NOMO-1 treated with DMSO at 0.1 percent for 48 hours (cell line): ENCODE data around the gene MYOG.

Experiments
- DNase-seq: peaks from one replicate; lab custom pipeline; 2025; ENCODE audit not compliant: unreplicated experiment; lab: John Stamatoyannopoulos, UW

Gene MYOG

GRCh38 chr1:203085528-203086406, at the start of gene MYOG:
Gene MYOG (minus strand): TSS chr1:203086012. CDS start chr1:203085961, 51 bp downstream.
- no peak for DNase-seq

- DNase-seq, result no peak
Measured at GRCh38 chr1:203133970-203134725, 48.3 kb upstream of the MYOG start.

- DNase-seq, result no peak
Measured at GRCh38 chr1:203131548-203132200, 45.9 kb upstream of the MYOG start.

GRCh38 chr1:203130358-203130985, 44.7 kb upstream of the MYOG start:
- DNase-seq, result no peak

GRCh38 chr1:203129501-203130231, 43.9 kb upstream of the MYOG start:
- DNase-seq, result peak; percentile 24

GRCh38 chr1:203128716-203129500, 43.1 kb upstream of the MYOG start:
- no peak for DNase-seq

GRCh38 chr1:203128431-203128715, 42.6 kb upstream of the MYOG start:
- no peak for DNase-seq

GRCh38 chr1:203127666-203128430, 42.0 kb upstream of the MYOG start, which contains the start of gene ADORA1:
Gene ADORA1 (plus strand): TSS chr1:203127726. CDS start chr1:203128842, 1,116 bp downstream.
- DNase-seq, result peak; percentile 54

GRCh38 chr1:203126866-203127665, 41.3 kb upstream of the MYOG start:
- DNase-seq, result no peak

- no peak for DNase-seq
Measured at GRCh38 chr1:203126151-203126865, 40.5 kb upstream of the MYOG start.

- no peak for DNase-seq
Measured at GRCh38 chr1:203124546-203125317, 38.9 kb upstream of the MYOG start.

GRCh38 chr1:203124011-203124410, 38.2 kb upstream of the MYOG start:
- DNase-seq, result no peak

GRCh38 chr1:203122159-203122558, 36.3 kb upstream of the MYOG start:
- no peak for DNase-seq

GRCh38 chr1:203121186-203122015, 35.6 kb upstream of the MYOG start:
- peak; percentile 42 for DNase-seq

GRCh38 chr1:203120325-203121153, 34.7 kb upstream of the MYOG start:
- DNase-seq, result no peak
